Neuronal stem cell (in vitro differentiated cells): ENCODE data around the gene VTI1A.

ENCODE experiments used
- DNase-seq: peaks from one replicate; pipeline ENCODE4 v3.0.0-alpha.2; 2013; ENCODE audit warnings: low spot score
- H2AFZ ChIP-seq: one replicate; pipeline ENCODE4 v1.6.1; 2013; ENCODE audit warnings: mild to moderate bottlenecking, low read length, inconsistent platforms
- H2AK5ac ChIP-seq: 2 replicates; pipeline ENCODE4 v1.6.1; 2013; ENCODE audit warnings: low read depth, mild to moderate bottlenecking, inconsistent platforms, low read length, moderate library complexity, mixed read lengths
- H2BK120ac ChIP-seq: 2 replicates; pipeline ENCODE4 v1.6.1; 2013; ENCODE audit warnings: low read depth, mild to moderate bottlenecking, inconsistent platforms, low read length, moderate library complexity, mixed read lengths
- H2BK12ac ChIP-seq: one replicate; pipeline ENCODE4 v1.6.1; 2013; ENCODE audit warnings: low read length, inconsistent platforms
- H2BK15ac ChIP-seq: 2 replicates; pipeline ENCODE4 v1.6.1; 2013; ENCODE audit warnings: mild to moderate bottlenecking, low read length, inconsistent platforms, mixed read lengths
- H2BK5ac ChIP-seq: one replicate; pipeline ENCODE4 v1.6.1; 2013; ENCODE audit warnings: inconsistent platforms, mild to moderate bottlenecking, low read length, moderate library complexity
- H3K14ac ChIP-seq: one replicate; pipeline ENCODE4 v1.6.1; 2013; ENCODE audit warnings: low read length, inconsistent platforms
- H3K18ac ChIP-seq: 2 replicates; pipeline ENCODE4 v1.6.1; 2013; ENCODE audit warnings: low read length, inconsistent platforms
- H3K23ac ChIP-seq: 2 replicates; pipeline ENCODE4 v1.6.1; 2013; ENCODE audit warnings: low read depth, mild to moderate bottlenecking, mixed read lengths, low read length, inconsistent platforms; ENCODE audit not compliant: poor library complexity
- H3K27ac ChIP-seq: replicated peaks from 3 replicates; pipeline ENCODE4 v1.5.1; 2013; ENCODE audit warnings: low read length, inconsistent platforms
- H3K27me3 ChIP-seq, 3 experiments: 2 replicates each; pipeline ENCODE4 v1.6.1; 2013; ENCODE audit warnings: low read length in 3 of 3, mild to moderate bottlenecking in 2 of 3, inconsistent platforms in 1 of 3, low read depth in 1 of 3, mixed read lengths in 1 of 3, moderate library complexity in 1 of 3; ENCODE audit not compliant: control insufficient read depth in 3 of 3, insufficient read depth in 3 of 3
- H3K36me3 ChIP-seq, 2 donors: replicated peaks in 1 of 2; 2 replicates each; pipeline ENCODE4 v1.6.1; 2013; ENCODE audit warnings: low read length in 2 of 2; ENCODE audit not compliant: control insufficient read depth in 2 of 2, insufficient read depth in 2 of 2
- H3K4ac ChIP-seq: 2 replicates; pipeline ENCODE4 v1.6.1; 2013; ENCODE audit warnings: inconsistent platforms, mild to moderate bottlenecking, low read length, moderate library complexity
- H3K4me1 ChIP-seq, 2 donors: 1 replicate in 1 of 2; 2 replicates in 1 of 2; pipeline ENCODE4 v1.6.1; 2013; ENCODE audit warnings: low read length in 2 of 2, low read depth in 1 of 2; ENCODE audit not compliant: control insufficient read depth in 2 of 2, insufficient read depth in 1 of 2
- H3K4me2 ChIP-seq: one replicate; pipeline ENCODE4 v1.6.1; 2013; ENCODE audit warnings: mild to moderate bottlenecking, low read length, inconsistent platforms; ENCODE audit not compliant: insufficient read depth, poor library complexity, severe bottlenecking
- H3K4me3 ChIP-seq, 2 donors: 2 replicates each; pipeline ENCODE4 v1.5.1; 2013; ENCODE audit warnings: low read length in 2 of 2, mild to moderate bottlenecking in 2 of 2, inconsistent platforms in 1 of 2, moderate library complexity in 1 of 2
- H3K79me1 ChIP-seq: one replicate; pipeline ENCODE4 v1.6.1; 2013; ENCODE audit warnings: low read depth, mild to moderate bottlenecking, inconsistent platforms, low read length, moderate library complexity
- H3K9ac ChIP-seq: one replicate; pipeline ENCODE4 v1.6.1; 2013; ENCODE audit warnings: mild to moderate bottlenecking, low read depth, low read length, inconsistent platforms; ENCODE audit not compliant: poor library complexity
- H3K9me3 ChIP-seq, 2 donors: replicated peaks in 1 of 2; 2 replicates each; pipeline versions ENCODE3 to v1.6.1; 2013; ENCODE audit warnings: low read length in 2 of 2, mild to moderate bottlenecking in 2 of 2, inconsistent platforms in 1 of 2, low read depth in 1 of 2, mixed read lengths in 1 of 2, moderate library complexity in 1 of 2; ENCODE audit not compliant: control insufficient read depth in 2 of 2, insufficient read depth in 1 of 2
- H4K8ac ChIP-seq: one replicate; pipeline ENCODE4 v1.6.1; 2013; ENCODE audit warnings: low read depth, mild to moderate bottlenecking, inconsistent platforms, low read length, moderate library complexity
- H4K91ac ChIP-seq: one replicate; pipeline ENCODE4 v1.6.1; 2013; ENCODE audit warnings: low read length, low read depth, mild to moderate bottlenecking, inconsistent platforms; ENCODE audit not compliant: poor library complexity
- WGBS, 2 donors: extraction: QIAGEN DNeasy Blood & Tissue Kit; methylation state at CpG; one replicate each; pipeline ENCODE4 v1.1.7; 2013; ENCODE audit warnings: missing lambda C conversion rate in 2 of 2, mixed read lengths in 1 of 2; ENCODE audit not compliant: insufficient read length in 2 of 2, insufficient replicate concordance in 1 of 2; ENCODE audit errors: extremely low coverage in 2 of 2; 5-methylcytosine and 5-hydroxymethylcytosine counted together

The VTI1A gene

DNA sequence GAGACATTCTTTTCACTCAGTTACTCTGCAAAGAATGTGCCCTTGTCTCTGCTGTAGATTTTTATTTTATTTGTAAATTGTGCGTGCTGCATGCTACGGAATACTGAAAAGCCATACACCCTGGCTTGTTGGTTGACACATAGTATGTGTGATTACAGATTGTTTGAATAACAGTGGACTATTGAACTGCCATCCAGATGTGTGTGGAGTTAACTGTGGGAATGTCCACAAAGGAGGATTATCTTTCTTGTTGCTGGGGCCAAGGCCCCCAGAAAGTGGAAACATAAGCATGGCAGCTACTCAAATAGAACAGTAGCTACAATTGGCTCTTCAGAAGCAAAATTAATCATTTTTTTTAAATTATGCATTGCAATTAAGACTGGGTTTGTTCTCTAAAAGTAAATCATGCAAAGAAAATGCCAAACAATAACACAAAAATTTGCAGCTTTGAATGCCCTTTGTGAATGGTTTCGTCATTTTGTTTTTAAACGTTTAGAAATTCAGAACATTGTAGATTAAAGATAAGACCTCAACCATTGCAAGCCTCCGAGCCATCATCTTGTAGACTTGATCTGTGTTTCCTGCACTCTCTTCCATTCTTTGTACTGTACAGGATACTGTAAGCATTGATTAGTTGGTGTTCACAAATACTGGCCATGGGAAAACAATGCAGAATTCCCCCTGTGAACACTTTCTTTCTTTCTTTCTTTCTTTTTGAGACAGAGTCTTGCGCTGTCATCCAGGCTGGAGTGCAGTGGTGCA lies 292.8 kb downstream of the VTI1A start:
- Histone ChIP-seq H2BK12ac (no peak overlapping the region), H4K8ac (no peak overlapping the region), H2BK5ac (no peak overlapping the region), H3K4me2 (no peak overlapping the region), H3K23ac (no peak overlapping the region), H3K9me3 (no peaks in the 10 kb centered on the region), H4K91ac (no peak overlapping the region), H3K27ac (no peak overlapping the region), H2AFZ (no peak overlapping the region), H2BK120ac (no peak overlapping the region), H3K9ac (no peak overlapping the region), H3K4me3 (no peak overlapping the region), H3K79me1 (no peaks in the 10 kb centered on the region), H3K27me3 (no peaks in the 10 kb centered on the region), H3K4ac (no peak overlapping the region), H3K36me3 (no peaks in the 10 kb centered on the region), H2BK15ac (no peak overlapping the region), H3K18ac (no peak overlapping the region), H3K14ac (no peak overlapping the region), H2AK5ac (no peak overlapping the region), H3K4me1 (peaks cover 14 to 41% of the 10 kb centered on the region in 2 donors)
- no peak for DNase-seq
- no CpG with 5 or more reads among the region's 6 CpGs for WGBS, 2 donors

GRCh38 chr10:112741830-112742402 lies 294.9 kb downstream of the VTI1A start:
- Histone ChIP-seq H2AFZ (no peak overlapping the region), H3K36me3 (no peaks in the 10 kb centered on the region), H3K9ac (no peak overlapping the region), H3K79me1 (no peaks in the 10 kb centered on the region), H3K23ac (no peak overlapping the region), H3K27me3 (no peaks in the 10 kb centered on the region), H3K4ac (no peak overlapping the region), H2BK12ac (no peak overlapping the region), H3K27ac (no peak overlapping the region), H3K18ac (no peak overlapping the region), H4K8ac (no peak overlapping the region), H3K4me1 (peaks cover 14 to 41% of the 10 kb centered on the region in 2 donors), H2BK15ac (no peak overlapping the region), H2BK120ac (no peak overlapping the region), H3K14ac (no peak overlapping the region), H2BK5ac (no peak overlapping the region), H4K91ac (no peak overlapping the region), H3K4me3 (no peak overlapping the region), H3K9me3 (peaks cover 0 to 1% of the 10 kb centered on the region in 2 donors), H2AK5ac (no peak overlapping the region), H3K4me2 (no peak overlapping the region)
- WGBS, 2 donors = no CpG with 5 or more reads among the region's 3 CpGs
- no peak for DNase-seq

DNA sequence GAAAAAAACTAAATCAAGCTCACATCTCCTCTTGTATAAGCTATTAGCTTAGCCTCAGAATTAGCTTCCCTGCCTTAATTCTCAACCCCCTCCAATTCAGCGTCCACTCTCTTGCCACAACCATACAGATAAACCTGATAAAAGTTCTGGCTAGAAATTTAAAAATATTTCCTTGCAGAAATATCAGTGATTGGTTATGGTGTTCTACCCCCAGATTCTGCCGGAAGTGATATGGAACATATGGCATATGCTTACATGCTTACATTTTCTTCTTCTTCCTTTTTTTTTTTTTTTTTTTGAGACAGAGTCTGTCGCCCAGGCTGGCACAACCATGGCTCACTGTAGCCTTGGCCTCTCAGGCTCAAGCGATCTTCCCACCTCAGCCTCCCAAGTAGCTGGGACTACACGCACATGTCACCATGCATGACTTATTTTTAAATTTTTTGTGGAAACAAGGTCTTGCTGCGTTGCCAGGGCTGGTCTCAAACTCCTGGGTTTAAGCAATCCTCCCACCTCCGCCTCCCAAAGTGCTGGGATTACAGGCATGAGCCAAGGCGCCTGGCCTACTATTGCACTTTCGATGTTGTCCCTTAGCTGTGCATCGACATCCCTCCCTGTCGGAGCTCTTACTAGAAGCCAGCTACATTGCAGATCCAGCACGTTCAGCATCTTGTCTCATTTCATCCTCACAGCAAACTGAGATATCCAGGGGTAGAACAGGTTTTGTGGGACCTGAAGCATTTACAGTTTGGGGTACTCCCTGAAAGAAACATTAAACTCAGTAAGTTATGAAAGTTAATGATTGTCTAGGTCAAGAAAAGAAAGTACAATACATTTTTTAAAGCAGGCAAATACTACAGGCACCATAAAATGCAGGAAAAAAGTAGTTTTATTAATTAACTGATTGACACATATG lies 297.4 kb downstream of the VTI1A start:
- H3K4me1 ChIP-seq = peaks cover 2 to 23% of the 10 kb centered on the region in 2 donors
- no peak overlapping the region for H3K4me3 ChIP-seq
- H3K18ac ChIP-seq = peak overlapping the region; percentile 16
- H3K23ac ChIP-seq = no peak overlapping the region
- H3K9ac ChIP-seq = no peak overlapping the region
- no peak overlapping the region for H2BK5ac ChIP-seq
- DNase-seq = no peak
- H3K27ac ChIP-seq = no peak overlapping the region
- H3K4ac ChIP-seq = no peak overlapping the region
- no peaks in the 10 kb centered on the region for H3K27me3 ChIP-seq
- peaks cover 0 to 1% of the 10 kb centered on the region in 2 donors for H3K9me3 ChIP-seq
- H2AFZ ChIP-seq = no peak overlapping the region
- H3K14ac ChIP-seq = no peak overlapping the region
- no peak overlapping the region for H2BK12ac ChIP-seq
- H4K91ac ChIP-seq = no peak overlapping the region
- no peak overlapping the region for H4K8ac ChIP-seq
- no CpG with 5 or more reads among the region's 12 CpGs for WGBS, 2 donors
- H3K4me2 ChIP-seq = no peak overlapping the region
- H2BK15ac ChIP-seq = no peak overlapping the region
- no peaks in the 10 kb centered on the region for H3K36me3 ChIP-seq
- H2AK5ac ChIP-seq = no peak overlapping the region
- H3K79me1 ChIP-seq = no peaks in the 10 kb centered on the region
- no peak overlapping the region for H2BK120ac ChIP-seq

GRCh38 chr10:112746329-112746728 lies 299.3 kb downstream of the VTI1A start:
- no peak overlapping the region for H2AFZ ChIP-seq
- WGBS, 2 donors = no CpG with 5 or more reads among the region's 7 CpGs

More at GRCh38 chr10:112746329-112746728, 299.3 kb downstream of the VTI1A start:
- H3K4me3 ChIP-seq = no peak overlapping the region
- H3K4ac ChIP-seq = no peak overlapping the region
- H3K23ac ChIP-seq = no peak overlapping the region
- H2BK120ac ChIP-seq = no peak overlapping the region
- no peak overlapping the region for H3K27ac ChIP-seq
- H2BK15ac ChIP-seq = no peak overlapping the region
- H2BK5ac ChIP-seq = no peak overlapping the region
- H3K79me1 ChIP-seq = no peaks in the 10 kb centered on the region
- peaks cover 0 to 1% of the 10 kb centered on the region in 2 donors for H3K9me3 ChIP-seq
- no peak overlapping the region for H4K91ac ChIP-seq
- no peak overlapping the region for H2BK12ac ChIP-seq
- H3K27me3 ChIP-seq = no peaks in the 10 kb centered on the region
- H3K14ac ChIP-seq = no peak overlapping the region
- H3K18ac ChIP-seq = peak overlapping the region; percentile 33
- no peak overlapping the region for H2AK5ac ChIP-seq
- H4K8ac ChIP-seq = no peak overlapping the region
- no peak overlapping the region for H3K9ac ChIP-seq
- H3K36me3 ChIP-seq = no peaks in the 10 kb centered on the region
- H3K4me2 ChIP-seq = no peak overlapping the region
- H3K4me1 ChIP-seq = peaks cover 2 to 20% of the 10 kb centered on the region in 2 donors
- DNase-seq = no peak
